ENCODE measurements around the gene HLA-DOA.

The HLA-DOA gene

DNA sequence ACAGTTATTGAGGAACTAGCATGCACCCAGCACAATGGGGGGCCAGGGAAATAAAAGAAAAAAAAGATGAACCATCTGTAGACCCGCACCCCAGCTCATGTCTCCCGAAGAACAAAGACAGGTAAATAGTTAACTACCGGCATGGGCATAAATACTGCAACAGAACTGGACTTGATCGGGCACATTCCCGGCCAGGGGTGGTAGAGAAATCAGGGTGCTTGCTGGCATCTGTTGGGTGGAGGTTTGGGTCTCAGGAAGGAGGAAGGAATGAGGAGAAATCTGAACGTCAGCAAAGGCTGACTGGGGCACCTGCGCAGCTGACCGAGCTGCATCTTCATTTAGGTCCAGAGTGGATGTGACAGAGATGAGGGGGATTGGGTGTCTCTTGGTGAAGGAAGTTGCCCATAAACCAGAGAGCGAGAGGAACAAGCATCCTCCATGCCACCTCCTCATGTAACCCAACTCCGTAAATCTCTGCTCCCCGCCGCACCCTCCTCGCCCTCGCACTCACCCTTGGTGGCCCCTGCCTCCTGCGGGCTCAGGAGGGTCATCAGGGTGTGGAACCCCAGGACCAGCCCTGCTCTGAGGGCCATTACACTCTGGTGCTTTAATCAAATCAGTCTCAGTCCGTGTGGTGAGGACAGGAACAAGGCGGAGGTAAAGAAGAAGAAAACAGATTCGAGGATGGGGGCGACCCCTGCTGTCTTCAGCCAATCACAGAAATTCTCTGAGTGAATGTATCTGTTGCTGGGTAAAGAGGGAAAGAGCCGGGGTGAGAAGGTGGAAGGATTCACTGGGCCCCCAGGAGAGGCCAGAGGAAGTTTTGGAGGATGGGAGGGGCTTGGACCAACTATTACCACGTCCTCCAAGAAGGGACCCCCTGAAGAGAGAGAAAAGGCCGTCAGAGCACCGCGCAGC lies at the start of gene HLA-DOA:
HLA-DOA (minus strand) TSS at position 648 of the 918 bp plus-strand sequence.
- peak; percentile 39 for DNase-seq

DNA sequence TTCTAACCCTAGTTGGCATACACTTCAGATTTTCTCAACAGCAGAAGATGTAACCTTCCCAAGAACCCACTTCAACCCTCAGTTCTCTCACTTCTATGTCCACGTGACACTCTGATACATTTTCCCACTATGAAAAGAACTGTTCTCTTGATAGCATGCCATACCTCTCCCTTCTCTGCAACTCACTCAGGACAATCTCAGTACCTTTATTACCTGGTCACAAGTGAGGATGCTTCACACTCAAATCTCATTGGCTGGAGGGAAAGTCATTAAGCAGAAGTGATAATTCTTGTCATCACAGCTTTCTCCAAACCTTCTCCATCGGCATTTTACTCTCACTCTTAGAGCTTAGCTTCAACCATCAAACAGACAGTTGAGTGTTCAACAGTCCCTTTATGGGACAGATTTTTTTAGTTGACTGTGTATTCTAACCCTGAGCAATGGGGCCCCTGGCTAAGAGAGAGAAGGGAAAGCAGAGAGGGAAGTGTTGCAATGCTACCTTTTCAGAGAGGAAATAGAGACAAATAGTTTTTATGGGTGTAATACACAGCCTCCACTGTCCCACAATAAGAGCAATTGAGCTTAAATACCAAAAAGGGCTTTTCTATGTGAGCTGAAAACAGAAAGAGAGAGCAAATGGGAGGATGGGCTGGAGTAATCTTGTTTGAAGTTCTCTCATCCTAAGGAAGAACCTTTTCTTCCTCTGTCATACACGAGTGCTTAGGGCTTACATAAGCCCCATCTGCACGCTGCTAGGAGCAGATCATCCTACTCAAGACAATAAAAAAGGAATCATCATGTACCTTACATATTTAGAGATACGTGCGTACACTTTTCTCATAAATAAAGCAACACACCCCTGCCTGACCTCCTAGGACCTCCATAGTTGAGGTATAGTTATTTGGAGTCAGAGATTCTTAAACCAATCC lies 48.1 kb upstream of the HLA-DOA start:
- DNase-seq: no peak

DNA sequence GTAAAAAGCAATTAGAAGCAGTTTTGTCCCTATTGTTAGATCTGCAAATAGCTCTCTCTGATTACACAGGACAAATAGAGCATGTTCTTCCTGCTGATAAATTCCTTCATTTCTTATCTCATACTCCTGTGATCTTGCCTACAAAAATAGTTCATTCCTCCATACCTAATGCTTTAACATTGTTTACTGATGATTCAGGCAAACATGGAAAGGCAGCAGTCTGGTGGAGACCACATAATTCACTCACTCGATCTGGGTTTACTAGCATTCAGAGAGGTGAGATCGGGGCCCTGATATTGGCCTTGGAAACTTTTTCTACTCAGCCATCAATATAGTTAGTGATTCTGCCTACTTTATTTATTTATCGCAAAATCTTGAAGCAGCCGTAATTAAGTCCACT lies 43.8 kb upstream of the HLA-DOA start:
- no peak for DNase-seq

GRCh38 chr6:33052627-33053026 lies 43.2 kb upstream of the HLA-DOA start:
- DNase-seq: no peak

- no peak for DNase-seq
These were observed 40.8 kb upstream of the HLA-DOA start for GRCh38 chr6:33050014-33050810.

DNA sequence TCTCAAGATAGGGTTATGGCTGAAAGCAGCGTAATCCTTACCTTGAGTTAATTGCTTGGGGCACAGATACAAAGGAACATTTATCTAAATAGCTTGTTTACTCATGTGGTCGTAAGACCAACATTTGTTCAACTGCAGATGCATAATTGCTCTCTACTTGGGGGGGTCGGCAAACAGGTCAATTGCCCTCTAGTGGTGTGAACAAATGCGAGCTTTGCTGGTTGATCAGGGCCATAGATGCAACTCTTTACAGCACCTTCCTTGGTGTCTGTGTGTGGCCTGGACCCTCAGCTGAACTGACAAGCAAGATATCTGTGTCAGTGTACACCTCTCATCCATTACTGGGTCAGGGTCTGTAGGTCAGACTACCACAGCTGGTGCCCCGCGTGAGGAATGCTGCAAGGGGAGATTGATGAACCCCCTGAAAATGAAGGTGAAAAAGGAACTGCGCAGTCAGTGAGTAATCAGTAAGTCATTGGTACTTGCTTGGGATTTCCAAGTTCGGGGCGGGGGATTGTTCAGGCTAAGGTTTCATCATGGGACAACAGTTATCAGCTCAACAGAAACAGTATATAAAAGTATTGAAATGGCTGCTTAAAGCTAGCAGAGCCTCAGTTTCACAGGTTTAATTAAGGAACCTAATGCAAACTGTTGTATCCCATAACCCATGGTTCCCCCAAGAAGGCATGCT lies 40.1 kb upstream of the HLA-DOA start:
- DNase-seq: no peak

- DNase-seq: no peak
These were observed 30.8 kb upstream of the HLA-DOA start for GRCh38 chr6:33040157-33040556.

DNA sequence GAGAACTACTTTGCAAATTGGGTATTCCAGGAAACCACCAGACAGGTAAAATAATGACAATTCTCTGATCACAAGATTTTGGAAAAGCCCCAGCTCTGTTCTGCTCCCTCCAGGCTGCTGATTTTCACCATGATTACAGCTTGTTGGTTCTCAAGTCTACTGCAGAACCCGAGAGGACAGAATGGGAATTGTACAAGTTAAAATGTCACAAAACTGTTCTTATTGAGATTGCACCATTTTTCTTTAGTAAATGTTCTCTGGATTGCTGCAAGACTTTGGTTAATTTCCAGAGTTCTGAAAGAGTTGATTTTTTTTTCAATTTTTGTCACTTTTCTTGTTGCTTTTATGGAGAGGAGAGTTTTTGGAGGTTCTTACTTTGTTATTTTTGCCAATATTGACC lies 27.1 kb upstream of the HLA-DOA start:
- no peak for DNase-seq

GRCh38 chr6:33034554-33034953 lies 25.2 kb upstream of the HLA-DOA start:
- DNase-seq: no peak

DNA sequence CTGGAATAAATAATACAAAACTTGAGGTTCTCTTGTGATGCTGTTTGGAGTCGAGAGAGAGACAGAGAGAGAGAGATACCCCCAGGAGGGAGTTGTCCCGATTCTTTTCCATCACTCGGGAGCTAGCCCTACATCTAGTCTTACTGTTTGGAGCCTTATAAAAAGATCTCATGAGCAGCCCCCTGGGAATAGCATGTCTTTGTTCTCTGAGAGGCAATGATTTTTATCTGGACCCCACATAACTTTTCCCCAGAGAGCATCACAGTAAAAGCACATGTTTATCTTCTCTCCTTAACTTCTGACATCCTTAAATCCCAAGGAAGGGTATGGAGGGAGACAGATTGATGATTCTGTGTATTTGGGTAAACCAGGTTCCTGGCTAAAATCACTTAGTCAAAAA lies 20.9 kb upstream of the HLA-DOA start:
- no peak for DNase-seq

DNA sequence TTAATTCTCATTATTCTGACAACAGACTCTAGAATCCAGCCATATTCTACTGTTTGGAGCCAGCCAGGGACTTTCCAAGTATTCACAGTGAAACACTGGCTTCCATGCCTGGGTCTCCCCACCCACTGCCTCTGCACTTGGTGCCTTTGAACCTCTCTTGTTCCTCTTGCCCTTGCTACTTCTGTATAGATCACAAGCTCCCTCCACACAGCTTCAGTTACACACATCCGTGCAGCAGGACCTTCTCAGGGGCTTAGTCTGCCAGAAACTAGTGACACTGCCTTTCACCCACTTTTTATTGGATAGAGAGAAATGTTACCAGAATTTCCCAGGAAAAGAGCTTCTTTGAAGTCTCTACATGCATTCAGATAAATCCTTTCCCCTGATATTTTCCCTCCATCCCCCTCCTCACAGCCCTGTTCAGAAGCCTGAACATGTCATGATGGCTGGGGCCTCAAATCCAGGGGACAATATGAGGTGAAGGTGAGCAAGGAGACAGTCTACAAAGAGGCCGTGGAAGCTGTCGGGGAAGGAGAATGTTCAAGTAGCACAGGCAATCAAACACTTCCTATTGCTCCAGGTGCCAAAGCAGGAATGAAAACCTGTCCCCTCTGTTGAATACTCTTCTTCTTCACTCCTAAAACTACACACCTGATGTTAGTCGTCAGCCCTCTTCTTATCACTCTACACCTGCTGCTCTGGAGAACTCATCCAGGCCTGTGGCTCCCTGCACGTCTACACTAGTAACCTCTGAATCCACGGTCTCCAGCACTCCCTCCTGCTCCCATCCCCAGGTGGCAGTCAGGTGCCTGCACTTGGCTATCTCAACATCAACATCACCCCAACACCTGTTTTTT lies 20.2 kb upstream of the HLA-DOA start:
- no peak for DNase-seq

DNA sequence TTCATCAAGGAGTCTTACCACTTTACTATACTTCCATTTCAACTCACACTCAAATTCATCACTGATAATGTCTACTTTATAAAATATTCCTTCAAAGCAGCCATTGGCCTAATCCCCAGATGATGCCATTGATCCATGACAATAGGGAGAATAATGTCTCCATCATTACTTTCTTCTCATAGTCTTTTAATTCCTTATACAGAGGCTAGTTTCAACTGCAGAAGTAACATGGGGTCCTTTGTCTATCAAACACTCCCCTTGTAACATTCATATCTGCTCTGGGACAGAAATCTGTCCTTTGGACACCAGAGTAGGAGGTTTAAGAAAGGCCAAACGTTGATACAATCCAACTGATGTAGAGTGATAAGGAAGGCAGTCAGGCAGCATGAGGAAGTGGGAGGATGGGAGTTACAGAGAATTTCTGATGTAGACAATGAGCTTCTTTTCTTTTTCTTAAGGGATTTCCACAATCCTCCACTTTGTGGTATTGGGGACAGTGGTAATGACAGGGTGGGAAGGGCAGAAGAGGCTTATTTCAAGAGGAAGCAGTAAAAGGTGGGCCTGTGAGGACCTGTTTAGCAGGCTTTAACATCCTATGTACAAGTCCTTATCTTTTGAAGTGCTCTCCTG lies 18.9 kb upstream of the HLA-DOA start:
- DNase-seq: no peak

DNA sequence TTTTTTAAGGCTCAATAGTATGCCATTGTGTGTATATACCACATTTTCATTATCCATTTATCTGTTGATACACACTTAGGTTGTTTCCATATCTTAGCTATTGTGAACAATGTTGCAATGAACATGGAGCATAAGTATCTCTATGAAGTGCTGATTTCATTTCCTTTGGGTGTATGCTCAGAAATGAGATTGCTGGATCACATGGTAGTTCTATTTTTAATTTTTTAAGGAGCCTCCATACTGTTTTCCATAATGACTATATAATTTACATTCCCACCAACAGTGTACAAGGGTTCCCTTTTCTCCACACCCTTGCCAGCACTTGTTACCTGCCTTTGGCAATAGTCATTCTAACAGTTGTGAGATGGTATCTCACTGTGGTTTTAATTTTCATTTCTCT lies 15.1 kb upstream of the HLA-DOA start:
- DNase-seq: no peak

DNA sequence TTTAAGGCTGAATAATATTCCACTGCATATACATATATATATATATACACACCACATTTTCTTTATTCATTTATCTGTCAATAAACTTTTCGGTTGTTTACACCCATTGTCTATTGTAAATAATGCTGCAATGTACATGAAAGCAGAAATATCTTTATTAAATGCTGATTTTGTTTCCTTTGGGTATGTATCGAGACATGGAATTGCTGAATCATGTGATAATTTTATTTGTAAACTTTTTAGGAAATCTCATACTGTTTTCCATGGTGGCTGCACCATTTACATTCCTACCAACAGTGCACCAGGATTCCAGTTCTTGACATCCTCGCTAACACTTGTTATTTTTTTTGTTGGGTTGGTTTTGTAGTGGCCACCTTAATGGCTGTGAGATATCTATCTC lies 14.1 kb upstream of the HLA-DOA start:
- no peak for DNase-seq

DNA sequence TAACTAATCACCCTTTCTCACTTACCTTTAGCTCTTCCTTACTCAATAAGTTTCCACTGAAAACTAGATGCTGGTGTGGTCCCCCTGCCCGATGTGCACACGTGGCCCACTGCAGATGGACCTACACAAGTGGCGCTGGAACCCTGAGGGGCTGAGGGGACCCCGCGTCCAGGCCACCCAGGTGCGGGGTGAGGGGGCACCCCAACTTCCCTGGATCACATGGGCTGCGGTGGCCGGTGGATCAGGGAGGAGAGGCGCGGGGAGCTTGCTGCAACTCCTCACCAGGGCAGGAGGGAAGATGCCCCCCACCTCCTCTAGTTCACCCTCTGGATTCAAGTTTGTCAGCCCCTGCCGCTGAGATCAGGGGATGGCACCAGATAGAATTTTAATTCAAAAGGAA lies 12.5 kb upstream of the HLA-DOA start:
- no peak for DNase-seq

DNA sequence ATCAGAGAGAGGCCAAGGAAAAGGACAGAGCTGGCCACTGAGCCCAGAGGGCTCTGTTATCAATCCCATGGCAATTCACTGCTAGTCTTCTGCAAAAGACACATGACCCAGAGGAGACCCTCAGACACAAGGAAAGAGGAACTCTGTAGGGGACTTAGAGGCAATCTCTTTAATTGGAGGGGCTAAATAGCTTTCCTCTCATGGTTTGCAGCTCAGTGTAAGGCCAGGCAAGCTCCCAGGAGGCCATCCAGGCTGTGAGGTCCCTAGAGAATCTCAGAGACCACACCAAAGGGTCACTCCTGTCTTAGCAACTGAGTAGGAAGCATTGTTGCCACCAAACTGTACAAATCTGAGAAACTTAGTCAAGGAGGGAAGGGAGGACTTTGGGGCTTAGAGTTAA lies 10.0 kb upstream of the HLA-DOA start:
- DNase-seq: no peak

DNA sequence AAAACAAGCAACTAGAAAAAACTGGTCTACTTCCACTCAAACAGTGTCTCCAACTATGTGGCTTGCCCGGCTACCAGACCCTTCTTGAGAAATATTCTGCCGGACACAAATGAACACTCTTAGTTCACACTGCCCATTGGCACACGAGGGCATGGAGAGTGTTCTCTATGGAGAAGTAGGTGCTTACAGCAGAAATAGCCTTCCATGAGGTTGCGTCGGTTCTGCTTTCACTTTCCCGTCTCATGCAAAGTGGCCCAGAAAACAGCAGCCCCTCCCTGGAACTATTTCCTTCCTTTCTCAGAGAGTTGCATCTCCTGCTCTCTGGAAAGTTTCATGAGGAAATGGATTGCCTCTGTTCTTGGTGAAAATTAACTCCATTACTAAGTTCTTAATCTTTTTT lies 9.5 kb upstream of the HLA-DOA start:
- peak; percentile 22 for DNase-seq

DNA sequence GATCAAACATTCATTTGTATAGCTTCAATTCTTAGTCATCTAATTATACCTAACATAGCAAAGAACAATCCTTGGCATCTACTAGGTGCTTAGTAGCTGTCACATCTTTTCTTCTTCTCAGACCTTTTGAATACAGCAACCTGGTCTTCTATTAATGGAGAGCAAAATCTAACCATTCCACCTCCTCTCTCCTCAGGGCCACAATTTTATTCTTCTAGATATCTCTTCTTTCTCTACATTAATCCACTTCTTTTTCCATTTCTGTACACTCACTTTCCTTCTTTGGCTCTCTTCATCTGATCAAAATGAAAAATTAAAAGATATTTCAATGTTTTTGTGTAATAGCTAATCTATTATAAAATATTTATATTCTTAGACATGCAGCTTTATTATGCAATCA lies 9.0 kb upstream of the HLA-DOA start:
- no peak for DNase-seq

GRCh38 chr6:33017694-33018353 lies 8.4 kb upstream of the HLA-DOA start:
- DNase-seq: no peak

GRCh38 chr6:33017018-33017417 lies 7.6 kb upstream of the HLA-DOA start:
- DNase-seq: no peak

Measured in CD4-positive, alpha-beta T cell treated with Interleukin-17A for 4 hours (primary cell).